Epithelial cell of prostate (primary cell): ENCODE measurements around the gene ARFGEF3.

Experiments
- DNase-seq: peaks from one replicate; pipeline ENCODE4 v3.0.0-alpha.2; 2011; ENCODE audit warnings: low read depth, low spot score
- H3K27ac ChIP-seq: fragments of 450-650 bp; 2 replicates; pipeline ENCODE4 v1.5.1; 2017; ENCODE audit warnings: mild to moderate bottlenecking

Gene ARFGEF3

GRCh38 chr6:138264372-138264880, 102.7 kb downstream of the ARFGEF3 start:
- no peak for DNase-seq
- no peak overlapping the region for H3K27ac ChIP-seq

GRCh38 chr6:138266095-138266494, 104.4 kb downstream of the ARFGEF3 start:
- H3K27ac ChIP-seq: no peak overlapping the region
- DNase-seq: no peak

- no peak for DNase-seq
- H3K27ac ChIP-seq: no peak overlapping the region
Measured at GRCh38 chr6:138267971-138268895, 106.5 kb downstream of the ARFGEF3 start.

- no peak for DNase-seq
- no peak overlapping the region for H3K27ac ChIP-seq
Measured at GRCh38 chr6:138271451-138271850, 109.7 kb downstream of the ARFGEF3 start.

GRCh38 chr6:138272533-138273315, 111.0 kb downstream of the ARFGEF3 start:
- no peak overlapping the region for H3K27ac ChIP-seq
- no peak for DNase-seq

- no peak overlapping the region for H3K27ac ChIP-seq
- DNase-seq: no peak
Measured at GRCh38 chr6:138275976-138276375, 114.2 kb downstream of the ARFGEF3 start.

GRCh38 chr6:138277835-138278234, 116.1 kb downstream of the ARFGEF3 start:
- no peak overlapping the region for H3K27ac ChIP-seq

GRCh38 chr6:138278326-138278725, 116.6 kb downstream of the ARFGEF3 start:
- no peak overlapping the region for H3K27ac ChIP-seq
- no peak for DNase-seq

More at GRCh38 chr6:138277835-138278234, 116.1 kb downstream of the ARFGEF3 start:
- no peak for DNase-seq

- DNase-seq: no peak
- no peak overlapping the region for H3K27ac ChIP-seq
Measured at GRCh38 chr6:138285800-138286199, 124.1 kb downstream of the ARFGEF3 start.

GRCh38 chr6:138286698-138287097, 125.0 kb downstream of the ARFGEF3 start:
- peak overlapping the region; percentile 99 for H3K27ac ChIP-seq
- no peak for DNase-seq

GRCh38 chr6:138287144-138287955, 125.6 kb downstream of the ARFGEF3 start:
- DNase-seq: no peak
- peak overlapping the region; percentile 99 for H3K27ac ChIP-seq

- peak; percentile 89 for DNase-seq
- H3K27ac ChIP-seq: peak overlapping the region; percentile 99
Measured at GRCh38 chr6:138288428-138289085, 126.8 kb downstream of the ARFGEF3 start.

- no peak for DNase-seq
- peak overlapping the region; percentile 99 for H3K27ac ChIP-seq
Measured at GRCh38 chr6:138289739-138290138, 128.0 kb downstream of the ARFGEF3 start.

GRCh38 chr6:138290423-138290962, 128.8 kb downstream of the ARFGEF3 start:
- no peak for DNase-seq
- H3K27ac ChIP-seq: peak overlapping the region; percentile 99

GRCh38 chr6:138291036-138291848, 129.5 kb downstream of the ARFGEF3 start:
- H3K27ac ChIP-seq: no peak overlapping the region
- no peak for DNase-seq

GRCh38 chr6:138291849-138292181, 130.1 kb downstream of the ARFGEF3 start:
- no peak for DNase-seq
- H3K27ac ChIP-seq: no peak overlapping the region

GRCh38 chr6:138292482-138292881, 130.7 kb downstream of the ARFGEF3 start:
- no peak overlapping the region for H3K27ac ChIP-seq
- DNase-seq: no peak
